Erythroblast (primary cell): ENCODE results near the gene ARHGAP45.

Experiments
- DNase-seq, 2 experiments: peaks; one replicate each; lab custom pipeline; 2025; lab: John Stamatoyannopoulos, UW
- GATA1 ChIP-seq: IDR thresholded peaks from 2 replicates; pipeline ENCODE4 v1.6.1; 2011; ENCODE audit warnings: low read depth, mild to moderate bottlenecking, control low read depth, low read length, moderate library complexity
- POLR2A ChIP-seq: IDR thresholded peaks from 2 replicates; pipeline ENCODE4 v1.6.1; 2011; ENCODE audit warnings: mild to moderate bottlenecking, low read length

The ARHGAP45 gene

GRCh38 chr19:1130771-1131717, 64.1 kb downstream of the ARHGAP45 start:
- no peak for DNase-seq
- TF ChIP-seq GATA1 (no peak), POLR2A (no peak)

GRCh38 chr19:1131718-1132551, 65.0 kb downstream of the ARHGAP45 start:
- TF ChIP-seq GATA1 (no peak), POLR2A (no peak)
- peak; percentile 51 to 63 for DNase-seq

GRCh38 chr19:1132552-1133383, 65.8 kb downstream of the ARHGAP45 start:
- DNase-seq, result no peak
- TF ChIP-seq GATA1 (no peak), POLR2A (no peak)

GRCh38 chr19:1133471-1133929, 66.5 kb downstream of the ARHGAP45 start:
- TF ChIP-seq GATA1 (no peak), POLR2A (no peak)
- DNase-seq, result peak; percentile 33 to 45

GRCh38 chr19:1134431-1134830, 67.5 kb downstream of the ARHGAP45 start:
- no peak for TF ChIP-seq POLR2A
- TF ChIP-seq GATA1, result no peak
- DNase-seq, result no peak

- no peak for TF ChIP-seq POLR2A
- TF ChIP-seq GATA1, result no peak
Observed at GRCh38 chr19:1135454-1135853, 68.5 kb downstream of the ARHGAP45 start.

GRCh38 chr19:1136201-1136600, 69.2 kb downstream of the ARHGAP45 start:
- no peak for DNase-seq
- TF ChIP-seq POLR2A, result no peak
- TF ChIP-seq GATA1, result no peak

More at GRCh38 chr19:1135454-1135853, 68.5 kb downstream of the ARHGAP45 start:
- no peak for DNase-seq
